ENCODE results near the gene POM121C.
"Not testable (repeated sequence)": the region's sequence is repeated elsewhere in the genome, so short reads cannot be mapped to it uniquely, and the experiment has no call there.

POM121C gene

DNA sequence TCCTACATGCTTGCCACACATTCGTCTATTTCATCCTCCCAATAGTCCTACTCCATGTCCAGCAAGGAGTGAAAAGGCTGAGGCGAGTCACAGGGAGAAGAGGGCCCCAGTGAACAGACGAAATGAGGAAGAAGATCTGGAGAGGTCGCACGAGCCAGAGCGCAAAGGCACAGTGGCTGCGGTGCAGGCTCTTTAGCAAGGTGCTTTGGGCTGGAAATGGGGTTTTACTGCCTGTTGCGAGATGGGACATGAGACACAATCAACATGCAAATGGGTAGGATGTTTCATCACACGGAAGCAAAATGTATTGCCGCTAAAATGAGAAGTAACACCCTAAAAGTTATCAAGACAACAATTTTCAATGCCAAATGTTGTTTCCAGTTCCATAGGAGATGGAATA lies 29.7 kb downstream of the POM121C start:
- not testable (repeated sequence) for H3K9me3 Mint-ChIP-seq, H3K4me1 Mint-ChIP-seq, H3K27ac Mint-ChIP-seq, H3K4me3 Mint-ChIP-seq, H3K27me3 Mint-ChIP-seq, ATAC-seq, H3K36me3 Mint-ChIP-seq

GRCh38 chr7:75452494-75452955 lies 33.6 kb downstream of the POM121C start:
- not testable (repeated sequence) for H3K36me3 Mint-ChIP-seq, H3K27me3 Mint-ChIP-seq, H3K27ac Mint-ChIP-seq, H3K4me3 Mint-ChIP-seq, H3K4me1 Mint-ChIP-seq, H3K9me3 Mint-ChIP-seq
- ATAC-seq: peak; percentile 82

DNA sequence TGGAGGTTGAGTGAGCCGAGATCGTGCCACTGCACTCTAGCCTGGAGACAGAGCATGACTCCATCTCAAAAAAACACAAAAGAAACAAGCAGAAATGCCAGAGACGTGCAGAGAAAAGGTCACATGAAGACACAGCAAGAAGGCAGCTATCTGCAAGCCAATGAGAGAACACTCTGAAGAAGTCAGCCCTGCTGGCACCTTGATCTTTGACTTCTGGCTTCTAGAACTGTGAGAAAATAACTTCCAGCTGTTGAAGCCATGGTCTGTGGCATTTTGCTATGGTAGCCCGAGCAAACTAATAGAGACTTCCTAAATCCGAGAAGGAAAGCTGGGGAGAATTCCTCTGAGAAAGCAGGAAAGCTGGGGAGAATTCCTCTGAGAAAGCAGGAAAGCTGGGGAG lies 36.2 kb downstream of the POM121C start:
- not testable (repeated sequence) for H3K4me1 Mint-ChIP-seq, ATAC-seq, H3K36me3 Mint-ChIP-seq, H3K27me3 Mint-ChIP-seq, H3K4me3 Mint-ChIP-seq, H3K27ac Mint-ChIP-seq, H3K9me3 Mint-ChIP-seq

DNA sequence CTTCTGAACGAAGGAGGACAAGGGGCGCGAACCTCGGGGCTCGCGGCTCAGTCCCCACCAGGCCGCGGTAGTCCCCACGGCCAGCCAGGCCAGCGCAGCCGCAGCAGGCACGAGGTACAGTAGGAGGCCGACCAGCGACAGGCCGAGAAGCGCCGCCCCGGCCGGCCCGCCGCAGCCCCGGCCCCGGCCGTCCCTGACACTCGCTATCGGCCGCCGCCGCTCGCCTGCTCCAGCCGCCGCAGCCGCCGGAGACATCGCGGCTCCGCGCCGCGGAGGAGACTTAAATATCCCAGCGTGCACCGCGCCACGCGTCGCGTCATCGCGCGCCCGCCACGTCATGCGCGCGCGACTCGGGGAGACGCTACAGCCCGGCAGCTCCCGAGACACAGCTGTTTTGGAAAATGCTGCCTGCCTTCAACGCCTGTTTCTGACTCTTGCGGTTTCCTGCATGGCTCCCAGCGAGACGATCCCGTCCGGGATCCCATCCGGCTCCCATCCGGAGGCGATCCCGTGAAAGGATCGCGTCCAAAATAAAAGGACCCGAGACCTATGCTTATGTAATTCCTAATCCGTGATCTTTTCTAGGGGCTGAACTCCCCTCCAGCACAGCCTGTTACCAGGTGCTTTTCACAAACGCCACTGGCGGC lies 43.5 kb downstream of the POM121C start:
- ATAC-seq: peak; percentile 98

DNA sequence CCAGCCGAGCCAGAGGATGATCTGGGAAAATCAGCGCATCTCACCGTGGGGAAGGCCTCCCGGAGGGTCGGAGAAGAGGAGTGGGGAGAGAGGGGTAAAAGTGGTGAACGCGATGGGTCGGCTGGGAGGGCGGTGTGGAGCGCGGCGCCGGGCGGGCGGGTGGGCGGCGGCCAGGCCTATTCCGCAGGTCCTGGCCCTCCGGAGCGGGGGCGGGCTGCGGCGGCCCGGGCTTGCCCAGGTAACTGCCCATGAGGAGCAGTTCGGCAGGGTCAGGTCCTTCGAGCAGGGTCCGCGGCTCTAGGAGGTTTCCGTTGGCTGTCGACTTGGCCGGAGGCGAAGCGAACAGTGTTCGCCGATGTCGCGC lies 44.0 kb downstream of the POM121C start:
- H3K27me3 Mint-ChIP-seq, H3K9me3 Mint-ChIP-seq, H3K4me1 Mint-ChIP-seq: not testable (repeated sequence)
- H3K27ac Mint-ChIP-seq: peak overlapping the region; percentile 72
- H3K36me3 Mint-ChIP-seq: peaks cover 22% of the 10 kb centered on the region
- H3K4me3 Mint-ChIP-seq: peak overlapping the region; percentile 82
- ATAC-seq: peak; percentile 69

More for the DNA sequence above, 43.5 kb downstream of the POM121C start:
- H3K9me3 Mint-ChIP-seq, H3K4me1 Mint-ChIP-seq, H3K27me3 Mint-ChIP-seq: not testable (repeated sequence)
- Mint-ChIP-seq H3K4me3 (peak overlapping the region; percentile 96), H3K27ac (peak overlapping the region; percentile 88), H3K36me3 (peaks cover 20% of the 10 kb centered on the region)

DNA sequence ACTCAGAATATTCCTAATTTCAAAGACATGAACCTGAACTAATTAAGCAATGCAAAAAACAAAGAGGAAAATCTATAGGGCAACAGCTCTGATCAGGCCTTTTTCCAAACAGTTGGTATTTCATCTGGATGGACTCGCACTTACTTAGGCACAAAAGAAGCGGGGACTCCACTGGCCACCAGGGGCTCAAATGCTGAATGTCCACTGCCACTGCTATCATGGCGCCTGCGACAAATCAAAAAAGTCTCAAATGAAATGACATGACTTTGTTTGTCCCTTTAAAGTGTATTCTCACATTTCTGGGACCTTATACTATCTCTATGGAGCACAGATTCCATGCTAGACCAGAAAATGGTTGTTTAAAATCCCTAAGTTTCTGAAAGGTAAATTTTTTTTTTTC lies 47.1 kb downstream of the POM121C start:
- H3K36me3 Mint-ChIP-seq: peaks cover 44% of the 10 kb centered on the region
- not testable (repeated sequence) for H3K27ac Mint-ChIP-seq, H3K4me1 Mint-ChIP-seq, H3K4me3 Mint-ChIP-seq, H3K9me3 Mint-ChIP-seq, ATAC-seq, H3K27me3 Mint-ChIP-seq

DNA sequence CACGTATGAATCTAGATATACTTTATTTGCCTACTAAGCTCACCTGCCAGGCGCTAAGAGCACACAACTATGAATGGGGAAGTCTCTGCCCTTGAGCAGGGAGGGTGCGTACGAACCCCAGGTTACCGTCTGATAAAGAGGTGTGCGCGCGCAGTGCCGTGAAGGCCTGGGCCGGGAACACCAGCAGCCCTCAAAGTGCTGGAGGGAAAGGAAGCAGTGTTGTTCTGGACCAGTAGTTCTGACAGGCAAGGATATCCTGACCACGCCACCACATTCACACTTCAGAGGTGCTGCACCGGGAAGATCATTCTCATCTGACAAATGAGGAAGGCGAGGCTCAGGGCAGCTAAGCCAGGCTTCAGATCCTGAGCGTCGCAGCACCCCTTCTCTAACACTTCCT lies 62.6 kb downstream of the POM121C start:
- H3K36me3 Mint-ChIP-seq: peaks cover 23% of the 10 kb centered on the region
- not testable (repeated sequence) for H3K27ac Mint-ChIP-seq

GRCh38 chr7:75421798-75422710 lies 64.0 kb downstream of the POM121C start:
- H3K27ac Mint-ChIP-seq: not testable (repeated sequence)

More for the DNA sequence above, 62.6 kb downstream of the POM121C start:
- not testable (repeated sequence) for H3K27me3 Mint-ChIP-seq, ATAC-seq, H3K4me3 Mint-ChIP-seq, H3K9me3 Mint-ChIP-seq
- peaks cover 18% of the 10 kb centered on the region for H3K4me1 Mint-ChIP-seq

DNA sequence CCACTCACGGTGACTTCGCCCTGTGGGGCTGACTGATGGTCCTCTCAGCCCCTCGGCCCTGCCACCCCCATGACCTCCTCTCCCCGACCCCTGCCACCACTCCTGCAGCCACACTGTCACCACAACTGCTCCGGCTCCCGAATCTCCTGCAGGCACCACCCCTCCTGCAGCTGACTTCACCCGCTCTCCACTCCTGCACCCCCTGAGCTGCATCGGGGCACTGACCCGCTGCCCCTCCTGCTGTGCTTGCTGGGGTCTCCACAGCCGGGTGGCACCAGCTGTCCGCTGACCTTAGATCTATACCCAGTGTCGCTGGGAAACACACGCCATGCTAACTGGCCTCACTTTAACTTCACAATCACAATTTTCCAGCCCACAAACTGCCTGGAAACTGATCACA lies 65.9 kb downstream of the POM121C start:
- H3K4me3 Mint-ChIP-seq, H3K9me3 Mint-ChIP-seq, ATAC-seq, H3K27me3 Mint-ChIP-seq, H3K4me1 Mint-ChIP-seq: not testable (repeated sequence)
- Mint-ChIP-seq H3K27ac (peak overlapping the region; percentile 69), H3K36me3 (peaks cover 17% of the 10 kb centered on the region)

More at GRCh38 chr7:75421798-75422710, 64.0 kb downstream of the POM121C start:
- H3K4me3 Mint-ChIP-seq, ATAC-seq, H3K4me1 Mint-ChIP-seq, H3K27me3 Mint-ChIP-seq, H3K9me3 Mint-ChIP-seq: not testable (repeated sequence)
- peaks cover 17% of the 10 kb centered on the region for H3K36me3 Mint-ChIP-seq

DNA sequence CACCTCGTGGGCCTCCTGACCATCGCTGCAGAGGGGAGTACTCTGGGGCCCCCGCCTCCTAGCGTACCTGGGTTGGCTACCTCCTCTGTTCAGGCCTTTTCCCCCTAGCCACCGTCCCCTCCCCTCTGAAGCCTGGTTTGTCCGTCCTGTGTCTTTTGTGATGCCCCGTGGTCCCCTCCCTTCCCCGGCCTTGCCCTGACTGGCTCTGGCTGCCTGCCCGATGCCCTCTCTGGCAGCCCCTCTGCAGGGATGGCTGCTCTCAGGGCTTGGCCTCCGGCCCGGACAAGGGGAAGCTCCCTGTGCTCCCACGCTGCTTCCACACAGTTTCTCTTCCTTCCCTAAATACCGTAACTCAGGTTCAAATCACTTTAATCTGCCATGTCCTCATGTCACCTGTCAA lies 66.4 kb downstream of the POM121C start:
- not testable (repeated sequence) for H3K9me3 Mint-ChIP-seq, H3K4me3 Mint-ChIP-seq, ATAC-seq, H3K27me3 Mint-ChIP-seq, H3K4me1 Mint-ChIP-seq
- H3K36me3 Mint-ChIP-seq: peaks cover 17% of the 10 kb centered on the region
- peak overlapping the region; percentile 69 for H3K27ac Mint-ChIP-seq

- H3K9me3 Mint-ChIP-seq, H3K4me1 Mint-ChIP-seq, H3K4me3 Mint-ChIP-seq, ATAC-seq, H3K27ac Mint-ChIP-seq, H3K27me3 Mint-ChIP-seq: not testable (repeated sequence)
- H3K36me3 Mint-ChIP-seq: peaks cover 14% of the 10 kb centered on the region
These were observed 66.9 kb downstream of the POM121C start for GRCh38 chr7:75419210-75419609.

DNA sequence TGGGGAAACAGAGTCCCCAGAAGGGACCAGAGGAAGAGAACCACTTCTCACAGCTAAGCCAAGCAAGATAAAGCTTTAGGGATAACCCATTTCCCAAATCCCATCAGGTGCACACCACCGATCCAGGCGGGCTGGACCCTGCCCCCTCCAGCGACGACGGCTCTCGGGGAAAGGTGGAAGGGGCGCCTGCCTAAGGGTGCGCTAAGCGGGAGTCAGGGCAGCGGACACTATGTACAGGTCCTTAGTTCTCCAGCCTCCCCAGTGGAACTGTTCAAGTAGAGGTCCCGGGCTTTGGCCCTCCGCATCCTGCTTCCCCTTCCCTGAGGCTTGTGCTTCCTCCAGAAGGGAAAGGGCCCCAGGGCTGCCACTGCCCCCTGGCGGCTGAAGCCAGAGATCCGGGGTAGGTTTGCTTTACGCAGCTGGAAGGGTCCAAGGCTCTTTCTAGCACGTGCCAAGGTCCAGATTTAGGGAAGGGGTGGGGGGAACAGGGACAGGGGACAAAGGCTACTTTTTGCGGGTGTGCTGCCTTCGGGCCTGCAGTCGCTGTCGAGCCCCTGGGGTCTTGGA lies 67.7 kb downstream of the POM121C start:
- H3K27me3 Mint-ChIP-seq, H3K9me3 Mint-ChIP-seq, H3K4me1 Mint-ChIP-seq, H3K27ac Mint-ChIP-seq, ATAC-seq, H3K4me3 Mint-ChIP-seq: not testable (repeated sequence)
- H3K36me3 Mint-ChIP-seq: peaks cover 11% of the 10 kb centered on the region

- H3K27me3 Mint-ChIP-seq, H3K4me3 Mint-ChIP-seq, H3K9me3 Mint-ChIP-seq, ATAC-seq, H3K27ac Mint-ChIP-seq, H3K4me1 Mint-ChIP-seq: not testable (repeated sequence)
- peaks cover 11% of the 10 kb centered on the region for H3K36me3 Mint-ChIP-seq
These were observed 69.3 kb downstream of the POM121C start for GRCh38 chr7:75416787-75417186.

- not testable (repeated sequence) for H3K9me3 Mint-ChIP-seq, ATAC-seq, H3K4me3 Mint-ChIP-seq, H3K27me3 Mint-ChIP-seq, H3K4me1 Mint-ChIP-seq, H3K27ac Mint-ChIP-seq
- H3K36me3 Mint-ChIP-seq: peaks cover 11% of the 10 kb centered on the region
These were observed 70.2 kb downstream of the POM121C start for GRCh38 chr7:75415829-75416373.

GRCh38 chr7:75415428-75415817 lies 70.7 kb downstream of the POM121C start:
- not testable (repeated sequence) for H3K36me3 Mint-ChIP-seq, H3K27me3 Mint-ChIP-seq, H3K27ac Mint-ChIP-seq, ATAC-seq, H3K9me3 Mint-ChIP-seq, H3K4me3 Mint-ChIP-seq, H3K4me1 Mint-ChIP-seq

Data from stimulated activated memory B cell treated with anti-CD40 and anti-IgM and Interleukin-4, amounts not matched to agents 10 μg/mL and 1 μg/mL and 100 μg/mL, for 72 hours (primary cell).